ENCODE results near the gene VANGL1. TPM values are rescaled to one million over a fixed set of nuclear protein-coding genes. Genes with fewer than 3 reads are reported as not detected.
"Not testable (repeated sequence)": the region's sequence is repeated elsewhere in the genome, so short reads cannot be mapped to it uniquely, and the experiment has no call there.

VANGL1 gene
- total RNA-seq (2014; rRNA removed; shearing (Covaris generic)): 20.2 and 21.8 TPM in 2 replicates

DNA sequence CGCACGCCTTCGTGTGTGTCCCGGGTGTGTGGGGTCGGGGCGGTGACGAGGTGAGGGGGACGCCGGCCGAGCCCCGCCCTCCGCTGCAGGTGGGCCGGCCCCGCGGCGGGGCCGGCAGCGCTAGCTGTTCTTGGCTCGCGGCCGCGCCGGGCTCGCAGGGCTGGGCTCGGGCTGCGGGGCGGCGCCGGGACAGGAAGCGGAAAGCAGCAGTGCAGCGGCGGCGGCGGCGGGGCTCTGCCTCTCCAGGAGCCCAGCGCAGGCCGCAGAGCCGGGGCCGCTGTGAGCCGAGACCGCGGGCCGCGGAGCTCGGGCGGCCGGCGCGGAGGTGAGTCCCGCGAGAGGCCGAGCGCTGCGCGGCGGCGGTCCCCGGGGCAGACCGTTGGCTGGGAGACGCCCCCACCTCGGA, at the start of gene VANGL1:
Gene VANGL1 (plus strand): TSS at position 209 of the 406 bp plus-strand sequence. CDS start 9,444 bp downstream, outside the sequence.
- peak; percentile 91 for DNase-seq (ENCODE audit: low read depth)

DNA sequence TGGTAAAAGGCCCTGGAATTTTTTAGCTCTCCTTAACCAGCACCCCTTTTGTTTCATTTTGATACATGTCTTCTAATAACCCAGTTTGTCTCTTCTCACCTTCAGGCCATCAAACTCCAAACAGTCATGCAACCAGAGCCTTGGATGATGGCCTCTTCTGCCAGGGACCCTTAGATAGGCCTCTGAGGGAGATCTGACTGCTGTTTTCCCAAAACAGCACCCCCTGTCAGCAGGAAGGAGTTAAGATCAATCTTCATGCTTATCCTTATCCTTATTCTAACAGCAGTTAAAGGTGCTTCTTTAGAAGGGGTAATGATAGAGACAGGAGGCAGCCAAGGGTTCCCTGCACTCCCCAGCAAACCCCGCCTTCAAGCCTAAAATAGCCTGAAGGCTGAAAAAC, 49.5 kb upstream of the VANGL1 start:
- no peak for DNase-seq (ENCODE audit: low read depth)

DNA sequence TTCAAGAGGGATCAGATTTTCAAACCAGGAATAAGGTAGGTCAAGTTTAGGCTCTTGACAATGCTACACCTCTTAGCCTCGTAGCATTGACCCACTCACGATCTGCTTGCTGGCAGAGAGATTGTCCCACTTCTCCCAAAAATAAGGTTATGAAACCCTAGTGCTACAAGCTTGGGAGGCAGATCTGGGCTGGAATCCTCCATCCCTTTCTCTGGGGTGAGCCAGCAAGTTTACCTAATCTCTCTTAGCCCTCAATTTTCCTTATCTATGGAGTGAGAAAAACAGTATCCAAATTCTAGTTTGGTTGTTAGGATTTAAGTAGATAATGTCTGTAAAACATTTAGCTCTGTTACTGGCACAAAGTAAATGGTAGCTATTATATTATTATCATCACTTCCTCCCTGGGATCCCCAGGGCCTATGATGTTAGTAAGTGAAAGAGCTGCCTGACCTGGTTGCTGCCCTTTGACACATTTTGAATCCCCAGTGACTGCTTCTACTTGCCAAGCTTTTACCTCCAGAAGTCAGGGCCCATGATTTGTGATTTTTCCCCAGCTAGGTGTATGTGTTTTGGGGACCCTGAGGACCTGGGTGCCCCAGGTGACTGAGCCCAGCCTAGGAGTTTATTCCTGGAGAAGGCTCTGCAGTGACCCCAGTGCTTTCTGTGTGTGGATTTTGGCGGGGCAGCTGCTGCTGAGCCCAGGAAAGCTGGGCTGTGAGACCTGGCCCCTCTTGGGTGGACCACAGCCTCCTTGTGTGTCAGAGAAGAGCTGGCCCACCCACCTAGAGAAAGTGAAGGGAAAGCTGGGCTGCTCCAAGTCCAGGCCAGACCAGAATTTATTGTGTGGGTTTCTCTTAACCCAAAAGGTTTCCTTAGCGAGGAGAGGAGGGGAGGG, 48.2 kb upstream of the VANGL1 start:
- DNase-seq (ENCODE audit: low read depth): no peak

DNA sequence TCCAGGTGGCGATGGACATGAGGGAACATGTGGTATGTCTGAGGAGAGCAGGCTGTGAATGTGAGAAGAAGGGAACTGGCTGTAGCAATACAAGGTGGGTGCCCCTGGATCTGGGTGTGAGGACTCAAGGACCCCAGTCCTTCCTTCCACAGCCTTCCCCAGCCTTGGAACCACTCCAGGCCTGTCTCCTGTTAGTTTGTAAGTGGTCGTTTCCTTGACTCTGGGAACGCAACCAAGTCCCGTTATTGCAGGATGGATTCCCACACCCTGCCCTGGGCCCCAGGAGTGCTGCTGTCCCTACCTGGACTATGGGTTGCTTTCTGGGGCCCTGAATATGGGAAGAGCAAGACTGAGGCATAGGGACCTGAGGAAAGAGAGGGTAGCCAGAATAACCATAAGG, 47.2 kb upstream of the VANGL1 start:
- no peak for DNase-seq (ENCODE audit: low read depth)

- peak; percentile 97 for DNase-seq (ENCODE audit: low read depth)
Measured at GRCh38 chr1:115595279-115596079, 46.3 kb upstream of the VANGL1 start.

DNA sequence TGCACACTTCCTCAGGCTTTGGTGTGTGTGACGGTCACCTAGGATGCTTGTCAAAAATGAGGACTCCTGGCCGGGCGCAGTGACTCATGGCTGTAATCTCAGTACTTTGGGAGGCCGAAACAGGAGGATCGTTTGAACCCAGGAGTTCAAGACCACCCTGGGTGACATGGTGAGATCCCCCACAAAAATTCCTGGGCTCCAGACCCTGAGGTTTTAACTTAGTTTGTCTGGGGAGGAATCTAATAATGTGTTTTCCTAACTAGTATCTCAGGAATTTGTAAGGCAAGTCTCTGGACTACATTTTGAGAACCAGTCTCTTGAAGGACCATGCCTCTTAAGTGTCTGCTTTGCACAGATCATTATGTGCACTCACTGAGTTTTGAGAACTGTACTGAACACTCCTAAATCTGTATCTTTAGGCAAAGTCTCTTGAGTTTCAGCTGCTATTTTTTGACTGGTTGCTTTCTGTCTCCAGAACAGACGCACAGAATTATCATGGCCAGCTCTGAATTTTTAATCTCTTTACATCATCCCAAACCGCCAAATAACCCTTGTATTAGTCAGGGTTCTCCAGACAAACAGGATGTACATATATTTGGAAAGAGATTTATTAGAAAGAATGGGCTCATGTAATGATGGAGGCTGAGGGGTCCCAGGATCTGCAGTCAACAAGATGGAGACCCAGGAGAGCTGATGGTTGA, 45.5 kb upstream of the VANGL1 start:
- peak; percentile 40 for DNase-seq (ENCODE audit: low read depth)

GRCh38 chr1:115604508-115604907, 37.3 kb upstream of the VANGL1 start:
- DNase-seq (ENCODE audit: low read depth): no peak

- no peak for DNase-seq (ENCODE audit: low read depth)
Measured at GRCh38 chr1:115606305-115606704, 35.5 kb upstream of the VANGL1 start.

GRCh38 chr1:115609021-115609420, 32.7 kb upstream of the VANGL1 start:
- no peak for DNase-seq (ENCODE audit: low read depth)

DNA sequence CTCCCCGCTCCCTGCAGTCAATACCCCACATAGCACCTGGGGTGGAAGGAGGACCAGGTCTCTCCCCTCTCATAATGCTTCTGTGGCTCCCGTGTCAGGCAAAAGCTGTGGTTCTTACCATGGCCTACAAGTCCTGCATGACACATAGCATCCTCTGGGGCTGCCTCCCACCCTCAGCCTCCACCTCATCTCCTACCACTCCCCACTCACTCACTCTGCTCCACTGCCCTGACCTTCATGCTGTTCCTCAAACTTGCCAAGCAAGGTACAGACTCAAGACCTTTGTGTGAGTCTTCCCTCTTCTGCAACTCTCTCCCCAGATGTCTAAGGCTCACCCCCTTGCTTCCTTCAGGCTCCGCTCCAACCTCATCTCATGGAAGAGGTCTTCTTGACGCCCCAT, 28.0 kb upstream of the VANGL1 start:
- DNase-seq (ENCODE audit: low read depth): no peak

GRCh38 chr1:115620453-115620852, 21.3 kb upstream of the VANGL1 start:
- DNase-seq (ENCODE audit: low read depth): no peak

DNA sequence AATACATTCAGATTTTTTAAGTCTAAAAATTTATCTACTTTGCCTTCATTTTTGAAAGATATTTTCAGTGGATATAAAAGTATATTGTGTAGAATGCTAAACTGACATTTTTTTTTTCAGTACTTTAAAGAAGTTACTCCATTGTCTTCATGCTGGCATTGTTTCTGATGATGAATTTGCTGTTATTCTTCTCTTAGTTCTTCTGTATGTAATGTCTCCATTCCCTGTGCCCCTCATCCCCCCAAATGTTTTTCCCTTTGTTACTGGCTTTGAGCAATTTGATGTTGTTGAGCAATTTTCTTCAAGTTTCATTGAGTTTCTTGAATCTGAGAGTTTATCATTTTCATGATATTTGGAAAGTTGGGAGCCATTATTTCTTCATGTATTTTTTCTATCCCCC, 20.8 kb upstream of the VANGL1 start:
- DNase-seq (ENCODE audit: low read depth): no peak

DNA sequence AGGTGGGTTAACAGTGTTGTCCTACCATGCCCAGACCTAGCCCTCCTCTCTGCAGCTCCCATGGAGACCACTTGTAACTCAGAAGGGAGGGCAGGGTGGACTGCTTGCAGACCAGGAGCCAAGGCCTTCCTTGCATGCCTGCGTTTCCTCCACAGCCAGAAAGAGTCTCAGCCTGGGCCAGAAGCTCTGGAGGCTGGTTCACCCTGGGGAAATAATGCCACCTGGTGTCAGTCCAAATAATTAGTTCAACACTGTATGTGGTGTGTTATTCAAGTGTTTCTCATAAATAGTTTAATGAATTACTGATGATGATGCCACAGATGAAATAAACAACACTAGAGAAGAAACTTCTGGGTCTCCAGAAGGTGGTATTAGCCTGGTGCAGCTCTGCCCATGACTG, 16.9 kb upstream of the VANGL1 start:
- DNase-seq (ENCODE audit: low read depth): no peak

GRCh38 chr1:115630342-115630741, 11.4 kb upstream of the VANGL1 start:
- DNase-seq (ENCODE audit: low read depth): no peak

GRCh38 chr1:115632251-115633026, 9.3 kb upstream of the VANGL1 start:
- no peak for DNase-seq (ENCODE audit: low read depth)

- not testable (repeated sequence) for DNase-seq (ENCODE audit: low read depth)
Measured at GRCh38 chr1:115633606-115634005, 8.2 kb upstream of the VANGL1 start.

GRCh38 chr1:115637247-115637646, 4.5 kb upstream of the VANGL1 start:
- DNase-seq (ENCODE audit: low read depth): not testable (repeated sequence)

- no peak for DNase-seq (ENCODE audit: low read depth)
Measured at GRCh38 chr1:115640384-115640783, 1.4 kb upstream of the VANGL1 start.

GRCh38 chr1:115642168-115643072, 650 bp downstream of the VANGL1 start:
- peak; percentile 77 for DNase-seq (ENCODE audit: low read depth)

DNA sequence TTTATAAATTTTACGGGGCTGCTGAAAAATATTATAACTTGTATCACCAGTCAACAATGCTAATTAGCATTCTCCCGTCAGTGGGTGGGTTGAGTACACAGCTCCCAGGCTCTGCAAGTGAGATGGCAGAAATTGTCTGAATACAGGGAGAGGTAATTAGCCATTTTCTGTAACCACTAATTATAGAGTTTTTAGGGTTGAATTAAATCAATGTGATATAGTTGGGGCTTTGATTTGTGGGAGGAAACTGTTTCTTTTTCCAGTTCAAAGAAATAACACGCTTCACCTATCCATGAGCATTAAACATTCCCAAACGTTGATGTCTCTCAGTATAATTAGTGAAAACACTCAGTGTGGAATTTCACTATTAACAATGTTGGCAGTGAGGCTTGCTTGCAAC, 1.5 kb downstream of the VANGL1 start:
- no peak for DNase-seq (ENCODE audit: low read depth)
